ENCODE results near the gene ADH5.

DNA sequence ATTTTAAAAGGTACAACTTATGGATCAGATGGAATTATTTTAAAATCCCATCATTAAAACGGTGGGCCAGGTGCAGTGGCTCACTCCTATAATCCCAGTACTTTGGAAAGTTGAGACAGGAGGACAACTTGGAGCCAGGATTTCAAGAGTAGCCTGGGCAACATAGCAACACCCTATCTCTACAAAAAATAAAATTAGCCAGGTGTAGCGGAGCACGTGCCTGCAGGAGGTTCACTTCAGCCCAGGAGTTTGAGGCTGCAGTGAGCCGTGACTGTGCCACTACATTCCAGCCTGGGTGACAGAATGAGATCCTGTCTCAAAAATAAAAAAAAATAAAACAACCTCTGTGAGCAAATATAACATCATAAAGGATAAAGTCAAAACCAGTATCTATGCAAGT lies 11.4 kb downstream of the ADH5 start:
- TF ChIP-seq POLR2A (IDR thresholded peaks at IDR 0.05) (no peak), POLR2AphosphoS5 (IDR thresholded peaks at IDR 0.05; ENCODE audit: insufficient read depth in 1 of 2, low read depth in 1 of 2) (no peak)
- TF ChIP-seq, protein P1, sequence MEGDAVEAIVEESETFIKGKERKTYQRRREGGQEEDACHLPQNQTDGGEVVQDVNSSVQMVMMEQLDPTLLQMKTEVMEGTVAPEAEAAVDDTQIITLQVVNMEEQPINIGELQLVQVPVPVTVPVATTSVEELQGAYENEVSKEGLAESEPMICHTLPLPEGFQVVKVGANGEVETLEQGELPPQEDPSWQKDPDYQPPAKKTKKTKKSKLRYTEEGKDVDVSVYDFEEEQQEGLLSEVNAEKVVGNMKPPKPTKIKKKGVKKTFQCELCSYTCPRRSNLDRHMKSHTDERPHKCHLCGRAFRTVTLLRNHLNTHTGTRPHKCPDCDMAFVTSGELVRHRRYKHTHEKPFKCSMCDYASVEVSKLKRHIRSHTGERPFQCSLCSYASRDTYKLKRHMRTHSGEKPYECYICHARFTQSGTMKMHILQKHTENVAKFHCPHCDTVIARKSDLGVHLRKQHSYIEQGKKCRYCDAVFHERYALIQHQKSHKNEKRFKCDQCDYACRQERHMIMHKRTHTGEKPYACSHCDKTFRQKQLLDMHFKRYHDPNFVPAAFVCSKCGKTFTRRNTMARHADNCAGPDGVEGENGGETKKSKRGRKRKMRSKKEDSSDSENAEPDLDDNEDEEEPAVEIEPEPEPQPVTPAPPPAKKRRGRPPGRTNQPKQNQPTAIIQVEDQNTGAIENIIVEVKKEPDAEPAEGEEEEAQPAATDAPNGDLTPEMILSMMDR (IDR thresholded peaks at IDR 0.05), result no peak

Measured in vagina (tissue), 2 donors.